GM23338 (cell line): Measurements from ENCODE around the gene ZHX3. TPM values are rescaled to one million over a fixed set of nuclear protein-coding genes. Genes with fewer than 3 reads are reported as not detected.

Experiments
- ATAC-seq: fragments of 200-7000 bp; cut with Tn5 transposase; 3 replicates; pipeline ENCODE4 v1.9.1; 2020
- DNase-seq: peaks from one replicate; pipeline ENCODE4 v3.0.0-alpha.2; 2015; ENCODE audit warnings: low spot score
- H2AFZ ChIP-seq: fragments of 200-600 bp; sonication (generic); 2 replicates; pipeline ENCODE4 v1.8.0; 2016; ENCODE audit warnings: antibody characterized with exemption, mild to moderate bottlenecking, moderate library complexity
- H3F3A ChIP-seq: fragments of 200-600 bp; sonication (generic); replicated peaks from 2 replicates; pipeline ENCODE4 v1.8.0; 2017; ENCODE audit warnings: antibody characterized with exemption, mixed run types, low read depth
- H3K27ac ChIP-seq: fragments of 200-600 bp; sonication (generic); 2 replicates; pipeline ENCODE4 v1.6.1; 2016; ENCODE audit warnings: low read depth
- H3K27me3 ChIP-seq: fragments of 200-600 bp; sonication (generic); 2 replicates; pipeline ENCODE4 v1.8.0; 2016; ENCODE audit warnings: mild to moderate bottlenecking, mixed run types, moderate library complexity; ENCODE audit not compliant: insufficient read depth
- H3K36me3 ChIP-seq: fragments of 200-600 bp; sonication (generic); 2 replicates; pipeline ENCODE4 v1.8.0; 2016; ENCODE audit warnings: mild to moderate bottlenecking; ENCODE audit not compliant: insufficient read depth
- H3K4me1 ChIP-seq: fragments of 200-600 bp; sonication (generic); 2 replicates; pipeline ENCODE4 v1.8.0; 2016; ENCODE audit warnings: mild to moderate bottlenecking, moderate library complexity; ENCODE audit not compliant: insufficient read depth
- H3K4me2 ChIP-seq: fragments of 200-600 bp; sonication (generic); 2 replicates; pipeline ENCODE4 v1.7.1; 2017; ENCODE audit warnings: mixed run types
- H3K4me3 ChIP-seq: fragments of 200-600 bp; sonication (generic); 2 replicates; pipeline ENCODE4 v1.6.1; 2016; ENCODE audit warnings: mixed run types
- H3K79me2 ChIP-seq: fragments of 200-600 bp; sonication (generic); replicated peaks from 2 replicates; pipeline ENCODE4 v1.8.0; 2017; ENCODE audit warnings: mild to moderate bottlenecking; ENCODE audit not compliant: insufficient read depth
- H3K9me2 ChIP-seq: fragments of 200-600 bp; sonication (generic); 2 replicates; pipeline ENCODE4 v1.8.0; 2017; ENCODE audit not compliant: insufficient read depth
- H4K20me1 ChIP-seq: fragments of 200-600 bp; sonication (generic); replicated peaks from 2 replicates; pipeline ENCODE4 v1.8.0; 2017; ENCODE audit warnings: mild to moderate bottlenecking; ENCODE audit not compliant: insufficient read depth
- H3K27ac Mint-ChIP-seq: 2 replicates; pipeline ENCODE4 v1.8.0; 2020; ENCODE audit warnings: inconsistent platforms, mild to moderate bottlenecking, moderate library complexity, mixed read lengths
- H3K27me3 Mint-ChIP-seq: 3 replicates; pipeline ENCODE4 v1.8.0; 2022; ENCODE audit warnings: low read depth, mild to moderate bottlenecking, moderate library complexity, mixed read lengths, inconsistent platforms; ENCODE audit not compliant: insufficient read depth, poor library complexity
- H3K36me3 Mint-ChIP-seq: 3 replicates; pipeline ENCODE4 v1.8.0; 2021; ENCODE audit warnings: low read depth, mild to moderate bottlenecking, inconsistent platforms, moderate library complexity, mixed read lengths
- H3K4me1 Mint-ChIP-seq: 3 replicates; pipeline ENCODE4 v1.8.0; 2020; ENCODE audit warnings: mild to moderate bottlenecking, inconsistent platforms, mixed read lengths
- H3K4me3 Mint-ChIP-seq: 3 replicates; pipeline ENCODE4 v1.8.0; 2021; ENCODE audit warnings: moderate library complexity, mild to moderate bottlenecking, inconsistent platforms, mixed read lengths
- H3K9me3 Mint-ChIP-seq: 3 replicates; pipeline ENCODE4 v1.8.0; 2020; ENCODE audit warnings: moderate library complexity, mild to moderate bottlenecking, inconsistent platforms, mixed read lengths
- CTCF ChIP-seq, 2 experiments: fragments of 200-600 bp in 1 of 2; sonication (generic) in 1 of 2; conservative IDR thresholded peaks; 2 replicates each; pipeline versions ENCODE4 v1.5.1 to v1.6.1; 2016 to 2017; ENCODE audit warnings: antibody characterized with exemption in 2 of 2, low read depth in 2 of 2, mild to moderate bottlenecking in 2 of 2, moderate library complexity in 1 of 2
- ETS1 ChIP-seq: IDR thresholded peaks from 2 replicates; pipeline ENCODE4 v1.6.1; 2016; ENCODE audit warnings: antibody characterized with exemption
- EZH2phosphoT487 ChIP-seq: fragments of 200-600 bp; sonication (generic); IDR thresholded peaks from one replicate; pipeline ENCODE4 v1.8.1; 2018; ENCODE audit warnings: antibody characterized with exemption; ENCODE audit not compliant: unreplicated experiment
- JUNB ChIP-seq: IDR thresholded peaks from one replicate; pipeline ENCODE4 v1.6.1; 2016; ENCODE audit warnings: antibody characterized with exemption; ENCODE audit not compliant: unreplicated experiment
- NANOG ChIP-seq: IDR thresholded peaks from 2 replicates; pipeline ENCODE4 v1.6.1; 2016; ENCODE audit warnings: antibody characterized with exemption, borderline replicate concordance
- STAT1 ChIP-seq: IDR thresholded peaks from one replicate; pipeline ENCODE4 v1.6.1; 2016; ENCODE audit warnings: antibody characterized with exemption; ENCODE audit not compliant: unreplicated experiment
- polyA plus RNA-seq: library from polyadenylated mRNA; unstranded; fragments of >200 nt; fragmentation: Nextera tagmentation; extraction: Ambion mirVana; gene quantifications from 2 replicates; pipeline ENCODE4 v1.2.1, GENCODE V29; 2016
- total RNA-seq: library from RNA; depleted of rRNA; stranded (reverse); fragments of >200 nt; shearing (Covaris generic); gene quantifications from 2 replicates; pipeline ENCODE4 v1.2.3, GENCODE V29; 2014

The ZHX3 gene
- total and polyA plus RNA-seq, 2 experiments from 2014 or later = 1.7 to 2.8 TPM

DNA sequence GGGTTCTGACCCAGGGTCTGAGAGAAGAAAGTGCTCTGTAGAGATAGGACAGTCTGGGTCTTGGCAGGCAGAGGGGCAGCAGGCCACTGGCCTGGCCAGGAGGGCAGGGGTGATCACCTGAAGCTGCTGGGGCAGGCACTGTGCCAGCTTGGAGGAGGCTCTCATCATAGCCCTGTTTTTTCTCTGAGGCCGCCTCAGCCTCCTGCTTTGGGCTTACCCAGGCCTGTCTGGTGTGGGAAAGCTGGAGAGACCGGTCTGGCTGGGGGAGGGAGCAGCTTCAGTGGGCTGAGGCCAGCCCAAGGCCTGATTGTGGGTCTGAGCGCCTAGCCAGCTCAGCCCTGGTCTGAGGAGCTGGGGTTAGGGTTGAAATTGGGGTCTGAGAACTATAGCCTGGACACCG, 26.9 kb upstream of the ZHX3 start:
- Histone ChIP-seq H3K79me2 (no peaks in the 10 kb centered on the region), H3F3A (no peaks in the 10 kb centered on the region; the same call in 1 of the 2 replicates), H3K4me1 (peaks cover 5% of the 10 kb centered on the region), H4K20me1 (no peaks in the 10 kb centered on the region), H3K9me2 (no peaks in the 10 kb centered on the region), H3K27ac (no peak overlapping the region), H2AFZ (no peak overlapping the region), H3K36me3 (no peaks in the 10 kb centered on the region), H3K27me3 (peaks cover under 1% of the 10 kb centered on the region; the same call in 1 of the 2 replicates), H3K4me3 (no peak overlapping the region), H3K4me2 (no peak overlapping the region)
- Mint-ChIP-seq H3K36me3 (no peaks in the 10 kb centered on the region; the same call in 1 of the 3 replicates), H3K9me3 (no peaks in the 10 kb centered on the region), H3K4me1 (peaks cover 13% of the 10 kb centered on the region), H3K27me3 (peaks cover 19% of the 10 kb centered on the region), H3K27ac (no peak overlapping the region), H3K4me3 (no peak overlapping the region)
- ATAC-seq (no peak), DNase-seq (no peak)
- TF ChIP-seq JUNB = no peak

DNA sequence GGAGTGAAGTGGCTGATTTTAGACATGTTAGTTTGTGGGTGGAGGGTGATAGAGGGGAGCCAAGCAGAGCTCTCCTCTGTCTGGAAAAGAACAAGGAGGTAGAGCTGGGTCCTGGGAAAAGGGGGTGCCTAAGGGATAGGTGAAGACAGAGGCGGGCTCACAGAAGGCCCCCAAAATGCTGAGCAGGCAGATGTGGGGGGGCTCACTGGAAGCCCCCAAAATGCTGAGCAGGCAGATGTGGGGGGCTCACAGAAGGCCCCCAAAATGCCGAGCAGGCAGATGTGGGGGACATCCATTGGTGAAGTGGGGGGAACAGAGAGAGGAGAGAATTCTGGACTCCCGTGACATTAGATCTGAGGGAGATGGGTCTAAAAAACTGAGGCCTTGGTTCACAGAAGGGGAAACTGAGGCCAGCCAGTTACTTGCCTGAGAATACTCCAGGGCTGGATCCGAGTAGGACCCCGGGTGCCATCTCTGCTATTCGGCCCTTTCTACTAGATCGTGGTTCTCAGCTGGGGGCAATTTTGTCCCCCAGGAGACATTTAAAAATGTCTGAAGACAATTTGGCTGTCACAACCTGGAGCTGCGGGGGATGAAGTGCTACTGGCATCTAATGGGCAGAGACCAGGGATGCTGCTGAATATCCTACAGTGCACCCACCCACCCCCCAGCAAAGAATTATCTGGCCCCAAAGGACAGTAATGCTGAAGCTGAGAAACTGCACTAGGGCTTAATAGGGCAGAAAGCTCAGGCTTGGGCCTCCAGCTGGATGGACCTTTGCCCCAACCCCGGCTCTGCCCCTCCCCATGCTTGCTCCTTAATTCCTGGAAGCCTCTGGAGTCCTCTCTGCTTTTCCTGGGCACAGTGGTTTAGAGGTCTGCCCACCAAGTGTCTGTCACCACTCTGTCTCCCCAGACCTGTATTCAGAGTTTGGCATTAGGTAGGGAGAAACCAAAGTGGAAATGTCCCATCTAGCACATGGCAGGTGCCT, 25.2 kb upstream of the ZHX3 start:
- peaks cover 22% of the 10 kb centered on the region for H3K27me3 Mint-ChIP-seq
- peaks cover 15% of the 10 kb centered on the region for H3K4me1 Mint-ChIP-seq
- Histone ChIP-seq H3F3A (no peaks in the 10 kb centered on the region; the same call in 1 of the 2 replicates), H3K4me3 (no peak overlapping the region), H2AFZ (no peak overlapping the region), H3K4me1 (peaks cover 11% of the 10 kb centered on the region), H3K27me3 (peaks cover 7% of the 10 kb centered on the region; the same call in 1 of the 2 replicates), H3K27ac (no peak overlapping the region), H3K9me2 (no peaks in the 10 kb centered on the region), H4K20me1 (no peaks in the 10 kb centered on the region; the same call in 1 of the 2 replicates), H3K4me2 (no peak overlapping the region), H3K36me3 (no peaks in the 10 kb centered on the region), H3K79me2 (no peaks in the 10 kb centered on the region)
- H3K27ac Mint-ChIP-seq = no peak overlapping the region
- no peak overlapping the region for H3K4me3 Mint-ChIP-seq
- DNase-seq = no peak
- ATAC-seq = no peak
- no peaks in the 10 kb centered on the region for H3K9me3 Mint-ChIP-seq
- H3K36me3 Mint-ChIP-seq = no peaks in the 10 kb centered on the region; the same call in 1 of the 3 replicates
- no peak for TF ChIP-seq CTCF (conservative IDR thresholded peaks at IDR 0.05; ENCODE audit: low read depth in 2 of 2)
- no peak for TF ChIP-seq NANOG
- no peak for TF ChIP-seq EZH2phosphoT487
- no peak for TF ChIP-seq ETS1
- no peak for TF ChIP-seq STAT1
